A549 treated with AZD2906 at 1 μM for 4 hours (cell line): ENCODE measurements around the gene SYNPO. TPM values are rescaled to one million over a fixed set of nuclear protein-coding genes. Genes with fewer than 3 reads are reported as not detected.

Experiments used
- total RNA-seq: library from RNA; stranded (reverse); fragments of 200-300 nt; extraction: Qiagen RNA extraction; gene quantifications from 5 replicates; pipeline ENCODE4 v1.2.3, GENCODE V29; 2022

The SYNPO gene, protein sequence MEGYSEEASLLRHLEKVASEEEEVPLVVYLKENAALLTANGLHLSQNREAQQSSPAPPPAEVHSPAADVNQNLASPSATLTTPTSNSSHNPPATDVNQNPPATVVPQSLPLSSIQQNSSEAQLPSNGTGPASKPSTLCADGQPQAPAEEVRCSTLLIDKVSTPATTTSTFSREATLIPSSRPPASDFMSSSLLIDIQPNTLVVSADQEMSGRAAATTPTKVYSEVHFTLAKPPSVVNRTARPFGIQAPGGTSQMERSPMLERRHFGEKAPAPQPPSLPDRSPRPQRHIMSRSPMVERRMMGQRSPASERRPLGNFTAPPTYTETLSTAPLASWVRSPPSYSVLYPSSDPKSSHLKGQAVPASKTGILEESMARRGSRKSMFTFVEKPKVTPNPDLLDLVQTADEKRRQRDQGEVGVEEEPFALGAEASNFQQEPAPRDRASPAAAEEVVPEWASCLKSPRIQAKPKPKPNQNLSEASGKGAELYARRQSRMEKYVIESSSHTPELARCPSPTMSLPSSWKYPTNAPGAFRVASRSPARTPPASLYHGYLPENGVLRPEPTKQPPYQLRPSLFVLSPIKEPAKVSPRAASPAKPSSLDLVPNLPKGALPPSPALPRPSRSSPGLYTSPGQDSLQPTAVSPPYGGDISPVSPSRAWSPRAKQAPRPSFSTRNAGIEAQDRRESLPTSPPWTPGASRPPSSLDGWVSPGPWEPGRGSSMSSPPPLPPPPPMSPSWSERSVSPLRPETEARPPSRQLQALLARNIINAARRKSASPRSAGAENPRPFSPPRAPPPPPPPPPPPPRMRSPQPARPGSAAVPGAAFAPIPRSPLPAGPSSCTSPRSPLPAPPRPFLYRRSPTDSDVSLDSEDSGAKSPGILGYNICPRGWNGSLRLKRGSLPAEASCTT
- total RNA-seq, result 19.3 to 24.4 TPM (median 22.3 TPM) in 5 replicates

DNA sequence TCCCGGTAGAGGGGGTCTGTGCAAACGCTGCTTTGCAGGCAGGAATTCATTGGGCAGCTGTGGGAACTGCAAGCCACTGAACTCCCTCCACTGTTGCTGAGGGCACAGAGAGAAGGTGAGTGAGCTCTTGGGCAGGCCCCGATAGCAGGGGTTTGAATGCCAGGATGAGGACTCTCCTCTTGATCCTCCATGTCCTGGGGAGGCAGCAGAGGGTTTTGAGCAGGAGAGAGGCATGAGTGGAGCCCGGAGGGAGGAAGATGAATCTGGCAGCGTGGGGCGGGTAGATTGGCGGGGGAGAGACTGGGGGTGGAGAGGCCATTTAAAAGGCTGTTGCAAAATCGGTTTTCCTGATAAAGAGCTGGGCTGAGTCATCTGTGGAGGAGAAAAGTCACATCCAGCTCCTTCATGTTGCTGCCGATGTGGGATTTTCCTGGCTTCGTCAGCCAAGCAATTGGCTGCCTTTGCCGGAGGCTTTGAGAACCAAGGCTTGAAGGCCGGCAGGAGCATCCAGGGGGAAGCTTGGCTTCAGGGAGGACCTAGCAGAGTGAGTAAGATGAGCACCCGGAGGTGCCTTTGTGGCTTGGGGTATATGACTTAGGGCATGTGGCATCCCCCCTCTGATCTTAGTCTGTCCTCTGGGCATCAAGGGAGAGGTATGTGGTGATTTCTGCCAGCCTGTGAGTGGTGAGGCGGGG is at the start of gene SYNPO:
Gene SYNPO (plus strand): TSS at position 350 of the 695 bp plus-strand sequence. CDS start 7,616 bp downstream, outside the sequence.

DNA sequence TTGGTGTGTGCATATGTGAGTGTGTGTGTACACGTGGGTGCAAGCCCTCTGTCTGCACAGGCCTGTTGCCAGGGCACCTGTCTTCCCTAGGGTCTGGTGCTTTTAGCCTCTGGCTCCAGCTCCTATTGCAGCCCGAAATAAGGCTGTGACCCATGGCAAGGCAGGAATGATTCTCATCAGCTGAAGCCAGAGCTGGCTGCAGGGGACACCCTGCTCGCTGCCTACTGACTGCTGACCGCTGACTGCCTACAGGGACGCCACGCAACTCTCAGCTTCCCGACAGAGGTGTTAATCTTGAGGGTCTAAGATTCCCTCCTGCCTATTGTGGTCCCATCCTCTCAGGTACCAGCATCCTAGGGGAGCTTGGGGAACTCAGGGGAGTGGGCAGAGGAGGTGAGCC is 20.6 kb downstream of the SYNPO start, which contains the start of gene MYOZ3:
Gene MYOZ3 (plus strand): TSS at position 166 of the 400 bp plus-strand sequence. CDS start 1,691 bp downstream, outside the sequence.

DNA sequence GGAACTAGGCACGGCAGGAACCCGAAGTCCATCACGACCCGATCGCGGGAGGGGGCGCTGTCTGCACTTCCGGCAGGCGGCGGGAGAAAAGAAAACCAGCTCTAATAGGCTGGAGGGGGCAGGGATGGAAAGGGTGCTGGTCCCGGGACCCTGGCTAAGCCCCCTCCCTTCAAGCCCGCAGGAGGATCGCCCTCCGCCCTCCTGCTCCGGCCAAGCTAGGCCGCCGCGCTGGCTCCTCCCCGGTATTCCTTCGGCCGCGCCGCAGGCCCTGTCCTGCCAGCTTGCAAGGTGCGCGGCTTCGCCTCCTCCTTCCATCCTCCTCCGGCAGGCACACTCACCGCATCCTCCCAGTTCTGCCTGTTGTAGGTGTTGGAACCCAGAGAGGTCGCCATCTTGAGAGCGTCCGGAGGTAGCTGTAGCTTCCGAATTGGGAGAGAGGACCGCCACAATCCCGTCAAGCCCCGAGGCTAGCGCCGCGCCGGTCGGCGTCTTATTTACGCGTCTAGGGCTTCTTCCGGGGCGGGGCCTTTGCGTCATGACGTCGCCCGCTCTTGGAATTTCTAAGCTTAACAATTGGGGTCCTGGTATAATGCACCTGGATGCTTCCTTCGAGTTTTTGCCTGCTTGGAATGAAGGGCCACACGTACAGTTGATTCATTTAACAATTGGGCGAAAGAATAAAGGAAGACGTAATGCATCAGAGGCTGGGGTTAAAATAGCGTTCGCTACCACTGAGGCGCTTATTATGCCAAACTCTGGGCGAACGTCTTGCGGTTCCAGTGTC is 60.3 kb downstream of the SYNPO start, which contains the start of gene RBM22:
Gene RBM22 (minus strand): TSS at position 469 of the 784 bp plus-strand sequence. CDS start 77 bp downstream, at position 392.

Other genes starting within 250 kb of the SYNPO start
- gene CD74, start 227.8 kb upstream of the SYNPO start, total RNA-seq, result 0.07 to 0.09 TPM (median 0.08 TPM) in 3 of 5 replicates, not detected in the others
- 2,820 to 3,087 TPM (median 2,965 TPM) in 5 replicates for gene RPS14, start 190.9 kb upstream of the SYNPO start, total RNA-seq
- gene NDST1, start 132.5 kb upstream of the SYNPO start, total RNA-seq, result 52.8 to 63.1 TPM (median 58.9 TPM) in 5 replicates
- 0.03 to 0.06 TPM in 2 of 5 replicates, not detected in the others for gene MYOZ3, start 20.6 kb downstream of the SYNPO start, total RNA-seq
- 43.4 to 54.8 TPM (median 46.2 TPM) in 5 replicates for gene RBM22, start 60.4 kb downstream of the SYNPO start, total RNA-seq
- gene DCTN4, start 118.4 kb downstream of the SYNPO start, total RNA-seq, result 16.6 to 20.3 TPM (median 18.1 TPM) in 5 replicates
- gene SMIM3, start 138.1 kb downstream of the SYNPO start, total RNA-seq, result 19.3 to 23.3 TPM (median 21.6 TPM) in 5 replicates
- gene IRGM, start 205.9 kb downstream of the SYNPO start, total RNA-seq, result 0.06 to 0.18 TPM (median 0.11 TPM) in 4 of 5 replicates, not detected in the other